Measurements from ENCODE around the gene NAIF1.
"Not testable (repeated sequence)": the region's sequence is repeated elsewhere in the genome, so short reads cannot be mapped to it uniquely, and the experiment has no call there.

The NAIF1 gene

DNA sequence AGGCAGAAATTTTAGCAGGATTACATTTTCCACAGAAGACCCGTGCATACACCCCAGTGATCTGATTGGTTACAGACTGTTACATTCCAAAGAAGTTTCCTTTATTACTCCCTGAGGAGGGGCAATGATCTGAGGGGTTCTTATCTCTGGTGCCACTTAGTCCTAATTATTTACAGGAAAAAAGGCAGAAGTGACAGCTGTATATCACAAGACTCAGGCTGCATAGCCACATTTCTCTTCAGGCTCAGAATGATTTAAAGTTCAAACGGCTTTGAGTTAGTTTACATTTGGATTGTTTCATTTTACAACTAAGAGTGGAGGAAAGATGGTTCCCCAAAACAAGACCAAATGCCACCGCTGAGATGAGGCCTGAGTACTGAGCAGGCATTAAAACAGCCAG, 17.3 kb downstream of the NAIF1 start:
- TF ChIP-seq, protein P1, sequence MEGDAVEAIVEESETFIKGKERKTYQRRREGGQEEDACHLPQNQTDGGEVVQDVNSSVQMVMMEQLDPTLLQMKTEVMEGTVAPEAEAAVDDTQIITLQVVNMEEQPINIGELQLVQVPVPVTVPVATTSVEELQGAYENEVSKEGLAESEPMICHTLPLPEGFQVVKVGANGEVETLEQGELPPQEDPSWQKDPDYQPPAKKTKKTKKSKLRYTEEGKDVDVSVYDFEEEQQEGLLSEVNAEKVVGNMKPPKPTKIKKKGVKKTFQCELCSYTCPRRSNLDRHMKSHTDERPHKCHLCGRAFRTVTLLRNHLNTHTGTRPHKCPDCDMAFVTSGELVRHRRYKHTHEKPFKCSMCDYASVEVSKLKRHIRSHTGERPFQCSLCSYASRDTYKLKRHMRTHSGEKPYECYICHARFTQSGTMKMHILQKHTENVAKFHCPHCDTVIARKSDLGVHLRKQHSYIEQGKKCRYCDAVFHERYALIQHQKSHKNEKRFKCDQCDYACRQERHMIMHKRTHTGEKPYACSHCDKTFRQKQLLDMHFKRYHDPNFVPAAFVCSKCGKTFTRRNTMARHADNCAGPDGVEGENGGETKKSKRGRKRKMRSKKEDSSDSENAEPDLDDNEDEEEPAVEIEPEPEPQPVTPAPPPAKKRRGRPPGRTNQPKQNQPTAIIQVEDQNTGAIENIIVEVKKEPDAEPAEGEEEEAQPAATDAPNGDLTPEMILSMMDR (IDR thresholded peaks at IDR 0.05; ENCODE audit: control insufficient read depth, insufficient read depth, low read depth, low read length, missing control alignments), result no peak
- no peak for DNase-seq (ENCODE audit: low read depth)
- no peak overlapping the region for H3K4me3 ChIP-seq (ENCODE audit: control insufficient read depth, low read depth, low read length)

- DNase-seq (ENCODE audit: low read depth), result no peak
- H3K4me3 ChIP-seq (ENCODE audit: control insufficient read depth, low read depth, low read length), result no peak overlapping the region
- TF ChIP-seq, protein P1 (IDR thresholded peaks at IDR 0.05; ENCODE audit: control insufficient read depth, insufficient read depth, low read depth, low read length, missing control alignments), result no peak
These were observed 18.5 kb downstream of the NAIF1 start for GRCh38 chr9:128048663-128049062.

DNA sequence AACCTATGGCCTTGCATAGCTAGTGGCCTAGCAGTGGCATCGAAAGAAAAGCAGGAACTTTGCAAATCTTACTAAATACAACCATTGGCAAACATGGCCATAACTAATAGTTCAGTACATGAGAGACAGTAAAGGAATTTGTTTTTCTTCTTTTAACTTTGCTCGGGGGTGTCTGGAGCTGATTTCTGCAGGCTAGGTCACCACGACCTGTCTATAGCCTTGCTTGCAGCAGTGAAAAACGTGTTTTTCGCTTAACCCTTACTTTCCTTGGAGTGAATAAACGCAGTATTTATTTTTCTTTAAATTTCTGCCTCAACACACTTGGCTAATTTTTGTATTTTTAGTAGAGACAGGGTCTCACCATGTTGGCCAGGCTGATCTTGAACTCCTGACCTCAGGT, 19.9 kb downstream of the NAIF1 start:
- no peak overlapping the region for H3K4me3 ChIP-seq (ENCODE audit: control insufficient read depth, low read depth, low read length)
- DNase-seq (ENCODE audit: low read depth), result no peak
- TF ChIP-seq, protein P1 (IDR thresholded peaks at IDR 0.05; ENCODE audit: control insufficient read depth, insufficient read depth, low read depth, low read length, missing control alignments), result no peak

- H3K4me3 ChIP-seq (ENCODE audit: control insufficient read depth, low read depth, low read length), result no peak overlapping the region
- DNase-seq (ENCODE audit: low read depth), result no peak
- TF ChIP-seq, protein P1 (IDR thresholded peaks at IDR 0.05; ENCODE audit: control insufficient read depth, insufficient read depth, low read depth, low read length, missing control alignments), result no peak
These were observed 21.3 kb downstream of the NAIF1 start for GRCh38 chr9:128045831-128046230.

GRCh38 chr9:128045409-128045808, 21.7 kb downstream of the NAIF1 start:
- not testable (repeated sequence) for DNase-seq (ENCODE audit: low read depth); H3K4me3 ChIP-seq (ENCODE audit: control insufficient read depth, low read depth, low read length)

- no peak for DNase-seq (ENCODE audit: low read depth)
These were observed 23.7 kb downstream of the NAIF1 start for GRCh38 chr9:128043467-128043868.

DNA sequence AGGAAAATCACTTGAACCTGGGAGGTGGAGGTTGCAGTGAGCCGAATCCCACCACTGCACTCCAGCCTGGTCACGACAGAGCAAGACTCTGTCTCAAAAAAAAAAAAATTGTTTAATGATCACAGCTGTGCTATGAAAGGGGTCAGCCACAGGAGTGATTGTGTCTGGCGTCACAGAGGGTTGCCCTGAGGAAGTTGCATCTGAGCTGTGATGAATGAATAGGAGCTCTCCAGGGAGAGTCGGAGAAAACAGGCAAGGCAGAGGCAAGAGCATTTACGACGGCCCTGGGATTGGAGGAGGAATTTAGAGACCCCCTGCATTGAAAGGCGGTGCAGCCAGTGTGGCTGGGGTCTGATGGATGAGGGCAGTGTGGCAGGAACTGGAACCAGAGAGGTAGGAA, 25.1 kb downstream of the NAIF1 start:
- DNase-seq (ENCODE audit: low read depth), result no peak
- H3K4me3 ChIP-seq (ENCODE audit: control insufficient read depth, low read depth, low read length), result no peak overlapping the region
- TF ChIP-seq, protein P1 (IDR thresholded peaks at IDR 0.05; ENCODE audit: control insufficient read depth, insufficient read depth, low read depth, low read length, missing control alignments), result no peak

More at GRCh38 chr9:128043467-128043868, 23.7 kb downstream of the NAIF1 start:
- H3K4me3 ChIP-seq (ENCODE audit: control insufficient read depth, low read depth, low read length), result no peak overlapping the region
- TF ChIP-seq, protein P1 (IDR thresholded peaks at IDR 0.05; ENCODE audit: control insufficient read depth, insufficient read depth, low read depth, low read length, missing control alignments), result no peak

GRCh38 chr9:128040783-128041182, 26.3 kb downstream of the NAIF1 start:
- not testable (repeated sequence) for H3K4me3 ChIP-seq (ENCODE audit: control insufficient read depth, low read depth, low read length); DNase-seq (ENCODE audit: low read depth)

DNA sequence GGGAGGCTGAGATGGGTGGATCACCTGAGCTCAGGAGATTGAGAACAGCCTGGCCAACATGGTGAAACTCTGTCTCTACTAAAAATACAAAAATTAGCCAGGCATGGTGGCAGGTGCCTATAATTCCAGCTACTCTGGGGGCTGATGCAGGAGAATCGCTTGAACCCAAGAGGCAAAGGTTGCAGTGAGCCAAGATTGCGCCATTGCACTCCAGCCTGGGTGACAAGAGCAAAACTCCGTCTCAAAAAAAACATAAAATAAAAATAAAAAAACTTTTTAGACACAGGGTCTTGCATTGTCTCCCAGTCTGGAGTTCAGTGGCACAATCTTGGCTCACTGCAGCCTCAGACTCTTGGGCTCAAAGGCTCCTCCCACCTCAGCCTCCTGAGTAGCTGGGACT, 30.6 kb downstream of the NAIF1 start:
- not testable (repeated sequence) for H3K4me3 ChIP-seq (ENCODE audit: control insufficient read depth, low read depth, low read length)

More for the DNA sequence above, 30.6 kb downstream of the NAIF1 start:
- not testable (repeated sequence) for DNase-seq (ENCODE audit: low read depth)

All from AG09309 (cell line).